H1 (cell line): ENCODE measurements around the gene SYPL1. TPM values are rescaled to one million over a fixed set of nuclear protein-coding genes. Genes with fewer than 3 reads are reported as not detected.

Experiments
- CTCF ChIA-PET: fragments of 300-600 bp; sonication (Branson Sonifier 250); formaldehyde crosslinking; loops from one replicate; lab custom pipeline; 2021; ENCODE audit not compliant: partially characterized antibody; lab: Charles Lee
- POLR2A ChIA-PET: fragments of 300-600 bp; sonication (Branson Sonifier 250); formaldehyde crosslinking; loops from one replicate; lab custom pipeline; 2021; ENCODE audit warnings: inconsistent platforms; ENCODE audit not compliant: partially characterized antibody; lab: Charles Lee
- DNase-seq, 2 experiments: peaks; one replicate each; pipeline versions ENCODE4 v3.0.0 to v3.0.0-alpha.2; 2010 to 2022; ENCODE audit warnings: low spot score in 2 of 2, low read depth in 1 of 2, mixed read lengths in 1 of 2
- FAIRE-seq: peaks from 2 replicates; lab custom pipeline; 2011; peaks lifted over from hg19 to GRCh38; lab: Jason Lieb, UNC
- H2AFZ ChIP-seq: 2 replicates; pipeline ENCODE4 v1.8.1; 2012; ENCODE audit warnings: low read length, inconsistent platforms
- H2AK5ac ChIP-seq: 2 replicates; pipeline ENCODE4 v1.6.1; 2013; ENCODE audit warnings: low read depth, low read length
- H2BK120ac ChIP-seq: replicated peaks from 2 replicates; pipeline ENCODE3; 2013; ENCODE audit warnings: low read depth, low read length, inconsistent platforms
- H2BK12ac ChIP-seq: 2 replicates; pipeline ENCODE4 v1.6.1; 2013; ENCODE audit warnings: low read depth, low read length
- H2BK15ac ChIP-seq: 2 replicates; pipeline ENCODE4 v1.6.1; 2013; ENCODE audit warnings: low read length
- H2BK20ac ChIP-seq: 2 replicates; pipeline ENCODE4 v1.6.1; 2013; ENCODE audit warnings: low read length
- H2BK5ac ChIP-seq: 2 replicates; pipeline ENCODE4 v1.6.1; 2013; ENCODE audit warnings: low read depth, low read length
- H3K14ac ChIP-seq: 2 replicates; pipeline ENCODE4 v1.6.1; 2013; ENCODE audit warnings: inconsistent platforms; ENCODE audit not compliant: insufficient read length
- H3K18ac ChIP-seq: 2 replicates; pipeline ENCODE4 v1.6.1; 2013; ENCODE audit warnings: low read length; ENCODE audit errors: extremely low read depth
- H3K23ac ChIP-seq: 2 replicates; pipeline ENCODE4 v1.6.1; 2013; ENCODE audit warnings: inconsistent platforms; ENCODE audit not compliant: insufficient read length
- H3K23me2 ChIP-seq: 2 replicates; pipeline ENCODE4 v1.6.1; 2013; ENCODE audit warnings: low read depth, low read length
- H3K27ac ChIP-seq: 2 replicates; pipeline ENCODE4 v1.6.1; 2011; ENCODE audit warnings: low read depth, low read length, inconsistent platforms
- H3K27me3 ChIP-seq, 4 experiments: replicated peaks in 1 of 4; 1 replicate in 1 of 4; 2 replicates in 3 of 4; pipeline versions ENCODE4 v1.6.1 to v1.8.1; 2011 to 2013; ENCODE audit warnings: low read length in 3 of 4, mild to moderate bottlenecking in 3 of 4, inconsistent platforms in 2 of 4, mixed read lengths in 2 of 4, moderate library complexity in 1 of 4; ENCODE audit not compliant: control insufficient read depth in 3 of 4, insufficient read depth in 3 of 4; ENCODE audit errors: extremely low read depth in 1 of 4
- H3K36me3 ChIP-seq, 4 experiments: 2 replicates each; pipeline versions ENCODE4 v1.6.1 to v1.8.1; 2011 to 2013; ENCODE audit warnings: mild to moderate bottlenecking in 4 of 4, low read length in 3 of 4, moderate library complexity in 2 of 4, control low read depth in 1 of 4, inconsistent platforms in 1 of 4; ENCODE audit not compliant: insufficient read depth in 4 of 4, control insufficient read depth in 2 of 4
- H3K4ac ChIP-seq: replicated peaks from 2 replicates; pipeline ENCODE3; 2013; ENCODE audit warnings: low read length, low read depth, mixed read lengths, inconsistent platforms; ENCODE audit not compliant: insufficient read length
- H3K4me1 ChIP-seq, 4 experiments: replicated peaks in 1 of 4; 1 replicate in 1 of 4; 2 replicates in 3 of 4; pipeline versions ENCODE4 v1.6.1 to v1.8.1; 2011 to 2013; ENCODE audit warnings: low read length in 3 of 4, inconsistent platforms in 2 of 4, mixed read lengths in 1 of 4; ENCODE audit not compliant: insufficient read depth in 4 of 4, control insufficient read depth in 3 of 4
- H3K4me2 ChIP-seq, 2 experiments: 2 replicates each; pipeline versions ENCODE4 v1.6.1 to v1.8.1; 2011 to 2013; ENCODE audit warnings: low read depth in 2 of 2, low read length in 2 of 2, control low read depth in 1 of 2, inconsistent platforms in 1 of 2, mild to moderate bottlenecking in 1 of 2; ENCODE audit not compliant: insufficient read depth in 1 of 2
- H3K4me3 ChIP-seq, 4 experiments: fragments of 200-600, 300-600 bp in 1 of 4; sonication (generic), shearing (Covaris generic), sonication (Bioruptor Twin) in 1 of 4; 2 replicates each; pipeline versions ENCODE4 v1.5.1 to v1.8.1; 2011 to 2016; ENCODE audit warnings: low read length in 4 of 4, low read depth in 3 of 4, control low read depth in 2 of 4, inconsistent platforms in 2 of 4, mild to moderate bottlenecking in 2 of 4, mixed read lengths in 1 of 4, moderate library complexity in 1 of 4; ENCODE audit not compliant: insufficient read depth in 2 of 4; ENCODE audit errors: extremely low read depth in 1 of 4
- H3K56ac ChIP-seq: replicated peaks from 2 replicates; pipeline ENCODE3; 2013; ENCODE audit warnings: low read depth, mild to moderate bottlenecking, mixed read lengths, low read length, inconsistent platforms; ENCODE audit not compliant: insufficient read length
- H3K79me1 ChIP-seq: 2 replicates; pipeline ENCODE4 v1.6.1; 2013; ENCODE audit warnings: low read depth, low read length, control low read depth
- H3K79me2 ChIP-seq, 2 experiments: 2 replicates each; pipeline versions ENCODE4 v1.6.1 to v1.8.1; 2012 to 2013; ENCODE audit warnings: low read length in 2 of 2, mild to moderate bottlenecking in 2 of 2, inconsistent platforms in 1 of 2; ENCODE audit not compliant: insufficient read depth in 2 of 2, control insufficient read depth in 1 of 2
- H3K9ac ChIP-seq, 4 experiments: replicated peaks in 1 of 4; 1 replicate in 1 of 4; 2 replicates in 3 of 4; pipeline versions ENCODE4 v1.6.1 to v1.8.1; 2011 to 2013; ENCODE audit warnings: low read depth in 3 of 4, low read length in 3 of 4, control low read depth in 2 of 4, mild to moderate bottlenecking in 2 of 4, moderate library complexity in 2 of 4, inconsistent platforms in 1 of 4; ENCODE audit errors: extremely low read depth in 1 of 4
- H3K9me3 ChIP-seq, 2 experiments: 2 replicates each; pipeline versions ENCODE4 v1.6.1 to v1.8.1; 2012 to 2013; ENCODE audit warnings: mild to moderate bottlenecking in 2 of 2, moderate library complexity in 2 of 2, control low read depth in 1 of 2, inconsistent platforms in 1 of 2, low read depth in 1 of 2, low read length in 1 of 2, mixed read lengths in 1 of 2; ENCODE audit not compliant: insufficient read depth in 2 of 2
- H4K20me1 ChIP-seq, 2 experiments: replicated peaks in 1 of 2; 2 replicates each; pipeline versions ENCODE3 to v1.8.1; 2011 to 2013; ENCODE audit warnings: inconsistent platforms in 2 of 2, low read length in 2 of 2, mild to moderate bottlenecking in 1 of 2; ENCODE audit not compliant: insufficient read depth in 2 of 2, control insufficient read depth in 1 of 2
- H4K5ac ChIP-seq: 2 replicates; pipeline ENCODE4 v1.6.1; 2013; ENCODE audit warnings: low read length, low read depth, mixed read lengths, inconsistent platforms; ENCODE audit not compliant: insufficient read length
- H4K8ac ChIP-seq: 2 replicates; pipeline ENCODE4 v1.8.0; 2013; ENCODE audit warnings: mild to moderate bottlenecking, moderate library complexity, low read length, inconsistent platforms; ENCODE audit not compliant: insufficient read depth; ENCODE audit errors: extremely low read depth
- H4K91ac ChIP-seq: replicated peaks from 2 replicates; pipeline ENCODE3; 2013; ENCODE audit warnings: low read length, mixed read lengths, inconsistent platforms; ENCODE audit not compliant: insufficient read length
- CTBP2 ChIP-seq: IDR thresholded peaks from 2 replicates; pipeline ENCODE4 v1.7.0; 2011; ENCODE audit warnings: borderline replicate concordance, mild to moderate bottlenecking, moderate library complexity, mixed read lengths, low read length; ENCODE audit not compliant: insufficient read depth, insufficient read length
- JUN ChIP-seq: IDR thresholded peaks from 2 replicates; pipeline ENCODE4 v1.6.1; 2011; ENCODE audit warnings: low read depth, mild to moderate bottlenecking, improper control_type of control experiment, low read length
- KDM1A ChIP-seq: fragments of 200-600, 300-600 bp; sonication (generic); IDR thresholded peaks from 2 replicates; pipeline ENCODE4 v1.7.1; 2016; ENCODE audit warnings: mild to moderate bottlenecking, low read length, borderline replicate concordance
- WGBS, 2 experiments: shearing (Covaris generic) in 1 of 2; methylation state at CpG; one replicate each; pipeline versions ENCODE4 v1.1.6 to v1.1.7; 2013 to 2015; ENCODE audit warnings: low lambda C conversion rate in 2 of 2, mixed read lengths in 2 of 2, inconsistent platforms in 1 of 2, low coverage in 1 of 2, missing lambda C conversion rate in 1 of 2; ENCODE audit not compliant: insufficient replicate concordance in 2 of 2, insufficient coverage in 1 of 2, insufficient read length in 1 of 2; ENCODE audit errors: extremely low coverage in 1 of 2, missing lambda C conversion rate in 1 of 2; 5-methylcytosine and 5-hydroxymethylcytosine counted together
- polyA plus RNA-seq, 7 experiments: library from polyadenylated mRNA; depleted of rRNA in 3 of 7; stranded (reverse) in 5 of 7; unstranded in 2 of 7; fragments of >200 nt in 5 of 7; fragments of 200-250 nt in 2 of 7; gene quantifications; 1 replicate in 5 of 7; 2 replicates in 1 of 7; 4 replicates in 1 of 7; pipeline versions ENCODE4 v1.2.1 to v1.2.3, GENCODE V29; 2011 to 2013; ENCODE audit warnings: missing spikeins in 2 of 7, mixed read lengths in 2 of 7
- total RNA-seq: library from RNA; stranded (reverse); fragmentation: NEBNext Ultra II Directional; extraction: Animal tissue kit (Norgen Biotek cat#: 25700); gene quantifications from 2 replicates; pipeline ENCODE4 v1.2.1, GENCODE V29; 2021
- TF ChIP-seq, protein P1 (sequence below), 3 experiments: IDR thresholded peaks; 1 replicate in 2 of 3; 2 replicates in 1 of 3; pipeline versions ENCODE4 v1.5.1 to v1.6.1; 2011; ENCODE audit warnings: low read length in 3 of 3, mild to moderate bottlenecking in 3 of 3, inconsistent platforms in 2 of 3, low read depth in 1 of 3, moderate library complexity in 1 of 3; ENCODE audit not compliant: insufficient read depth in 1 of 3; ENCODE audit errors: control extremely low read depth in 1 of 3

SYPL1 gene
- total and polyA plus RNA-seq, 2 of the 8 experiments (the other 6 are each of a cell fraction or from before 2014, with no cell fraction given) = 44.9 to 57.7 TPM

DNA sequence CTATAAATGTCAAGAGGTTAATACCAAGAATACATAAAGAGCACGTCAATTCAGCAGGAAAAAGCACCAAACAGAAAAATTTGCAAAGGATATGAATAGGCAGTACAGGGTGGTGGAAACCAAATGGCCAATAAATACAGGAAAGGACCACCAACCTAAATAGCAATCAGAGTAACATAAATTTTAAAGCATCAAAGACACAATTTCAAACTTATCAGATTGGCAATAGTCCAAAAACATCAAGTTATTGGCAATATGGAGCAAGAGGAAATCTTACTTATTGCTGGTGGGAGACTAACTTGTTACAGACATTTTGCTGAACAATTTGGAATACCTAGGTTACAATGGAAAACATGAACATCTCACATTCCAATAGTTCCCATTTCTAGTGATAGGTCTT lies 24.1 kb downstream of the SYPL1 start:
- Histone ChIP-seq H3K4ac (no peak overlapping the region), H2AK5ac (no peak overlapping the region), H4K20me1 (no peaks in the 10 kb centered on the region), H2BK120ac (no peak overlapping the region), H3K4me1 (no peaks in the 10 kb centered on the region), H3K79me1 (no peaks in the 10 kb centered on the region), H2AFZ (no peak overlapping the region), H4K5ac (no peak overlapping the region), H3K56ac (no peak overlapping the region), H3K79me2 (no peaks in the 10 kb centered on the region), H3K27me3 (no peaks in the 10 kb centered on the region), H4K91ac (no peak overlapping the region), H3K4me2 (no peak overlapping the region), H3K23ac (no peak overlapping the region), H2BK5ac (no peak overlapping the region), H3K14ac (no peak overlapping the region), H2BK12ac (no peak overlapping the region), H3K9ac (no peak overlapping the region), H3K18ac (no peak overlapping the region), H3K36me3 (peaks cover 0 to 19% (median 0%) of the 10 kb centered on the region in 4 experiments; a peak in 2 of 8 replicates), H2BK20ac (no peak overlapping the region), H3K4me3 (no peak overlapping the region), H3K27ac (no peak overlapping the region), H4K8ac (no peak overlapping the region), H2BK15ac (no peak overlapping the region), H3K9me3 (no peaks in the 10 kb centered on the region), H3K23me2 (no peaks in the 10 kb centered on the region)
- WGBS, 2 experiments = 94% methylated on average over 1 of the region's 1 CpG; no CpG with 5 or more reads in 1 of the 2 experiments
- ChIA-PET POLR2A (no interaction called here), CTCF (interaction anchor here (0.6 kb wide), 1 partner anchor 503 kb away, joined by 3 read pairs; no protein-coding TSS in a partner anchor)
- DNase-seq (no peak), FAIRE-seq (no peak)
- TF ChIP-seq JUN (no peak), KDM1A (no peak), CTBP2 (no peak)
- TF ChIP-seq, protein P1, sequence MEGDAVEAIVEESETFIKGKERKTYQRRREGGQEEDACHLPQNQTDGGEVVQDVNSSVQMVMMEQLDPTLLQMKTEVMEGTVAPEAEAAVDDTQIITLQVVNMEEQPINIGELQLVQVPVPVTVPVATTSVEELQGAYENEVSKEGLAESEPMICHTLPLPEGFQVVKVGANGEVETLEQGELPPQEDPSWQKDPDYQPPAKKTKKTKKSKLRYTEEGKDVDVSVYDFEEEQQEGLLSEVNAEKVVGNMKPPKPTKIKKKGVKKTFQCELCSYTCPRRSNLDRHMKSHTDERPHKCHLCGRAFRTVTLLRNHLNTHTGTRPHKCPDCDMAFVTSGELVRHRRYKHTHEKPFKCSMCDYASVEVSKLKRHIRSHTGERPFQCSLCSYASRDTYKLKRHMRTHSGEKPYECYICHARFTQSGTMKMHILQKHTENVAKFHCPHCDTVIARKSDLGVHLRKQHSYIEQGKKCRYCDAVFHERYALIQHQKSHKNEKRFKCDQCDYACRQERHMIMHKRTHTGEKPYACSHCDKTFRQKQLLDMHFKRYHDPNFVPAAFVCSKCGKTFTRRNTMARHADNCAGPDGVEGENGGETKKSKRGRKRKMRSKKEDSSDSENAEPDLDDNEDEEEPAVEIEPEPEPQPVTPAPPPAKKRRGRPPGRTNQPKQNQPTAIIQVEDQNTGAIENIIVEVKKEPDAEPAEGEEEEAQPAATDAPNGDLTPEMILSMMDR (IDR thresholded peaks at IDR 0.05; ENCODE audit: control extremely low read depth in 1 of 3, insufficient read depth in 1 of 3, low read depth in 1 of 3, low read length in 3 of 3) = no peak
